Caco-2 (cell line): ENCODE data around the gene NTRK2. TPM values are rescaled to one million over a fixed set of nuclear protein-coding genes. Genes with fewer than 3 reads are reported as not detected.

Experiments used
- BruUV-seq: library from RNA; stranded (reverse); fragments of 400-500 nt; replicated peaks from 2 replicates; lab custom pipeline; 2021; lab: Mats Ljungman, UMichigan
- CTCF ChIA-PET: fragments of 300-600 bp; sonication (Branson Sonifier 250); formaldehyde crosslinking; loops from one replicate; lab custom pipeline; 2022; ENCODE audit warnings: antibody characterized with exemption; lab: Charles Lee
- POLR2A ChIA-PET: fragments of 300-600 bp; sonication (Branson Sonifier 250); formaldehyde crosslinking; loops from one replicate; lab custom pipeline; 2022; ENCODE audit warnings: antibody characterized with exemption; lab: Charles Lee
- DNase-seq, 2 experiments: peaks; one replicate each; pipeline versions ENCODE4 v3.0.0 to v3.0.0-alpha.2; 2020 to 2022
- H3K27me3 ChIP-seq: replicated peaks from 2 replicates; pipeline ENCODE4 v1.6.0; 2011; ENCODE audit warnings: low read length; ENCODE audit not compliant: control insufficient read depth, insufficient read depth
- H3K36me3 ChIP-seq: 2 replicates; pipeline ENCODE4 v1.5.1; 2011; ENCODE audit warnings: low read length; ENCODE audit not compliant: control insufficient read depth, insufficient read depth
- H3K4me1 ChIP-seq: fragments of 250-450 bp; sonication (Bioruptor Pico); 2 replicates; pipeline ENCODE4 v1.5.1; 2020; ENCODE audit warnings: mild to moderate bottlenecking
- H3K4me3 ChIP-seq: 2 replicates; pipeline ENCODE4 v1.5.1; 2011; ENCODE audit warnings: low read depth, mild to moderate bottlenecking, control low read depth, low read length
- H3K9me3 ChIP-seq: fragments of 250-450 bp; sonication (Bioruptor Pico); 2 replicates; pipeline ENCODE4 v1.5.1; 2020; ENCODE audit warnings: mild to moderate bottlenecking, moderate library complexity
- H3K27ac Mint-ChIP-seq: one replicate; pipeline ENCODE4 v1.8.0; 2022; ENCODE audit warnings: mixed read lengths; ENCODE audit not compliant: unreplicated experiment
- H3K27me3 Mint-ChIP-seq: one replicate; pipeline ENCODE4 v1.8.0; 2022; ENCODE audit warnings: mixed read lengths; ENCODE audit not compliant: insufficient read depth, unreplicated experiment
- H3K36me3 Mint-ChIP-seq: one replicate; pipeline ENCODE4 v1.8.0; 2022; ENCODE audit warnings: mild to moderate bottlenecking, mixed read lengths; ENCODE audit not compliant: insufficient read depth, unreplicated experiment
- H3K4me1 Mint-ChIP-seq: one replicate; pipeline ENCODE4 v1.8.0; 2022; ENCODE audit warnings: low read depth, mixed read lengths; ENCODE audit not compliant: unreplicated experiment
- H3K4me3 Mint-ChIP-seq: one replicate; pipeline ENCODE4 v1.8.0; 2022; ENCODE audit warnings: mild to moderate bottlenecking, moderate library complexity, mixed read lengths; ENCODE audit not compliant: unreplicated experiment
- H3K9me3 Mint-ChIP-seq: one replicate; pipeline ENCODE4 v1.8.0; 2022; ENCODE audit warnings: mixed read lengths; ENCODE audit not compliant: unreplicated experiment
- CTCF ChIP-seq, 2 experiments: fragments of 200-600 bp in 1 of 2; IDR thresholded peaks; 1 replicate in 1 of 2; 2 replicates in 1 of 2; pipeline versions ENCODE4 v1.5.1 to v1.8.0; 2011 to 2022; ENCODE audit warnings: antibody characterized with exemption in 1 of 2, control low read depth in 1 of 2, inconsistent platforms in 1 of 2, low read depth in 1 of 2, low read length in 1 of 2, mild to moderate bottlenecking in 1 of 2, moderate library complexity in 1 of 2; ENCODE audit not compliant: insufficient read depth in 1 of 2, severe bottlenecking in 1 of 2, unreplicated experiment in 1 of 2
- intact Hi-C: fragments of 100-400 bp; cut with micrococcal nuclease; formaldehyde crosslinking; loops from one replicate; pipeline ENCODE4 v1.10.0; 2022; ENCODE audit not compliant: unreplicated experiment
- total RNA-seq: library from RNA; stranded (reverse); gene quantifications from 2 replicates; pipeline ENCODE4 v1.2.3, GENCODE V29; 2022

The NTRK2 gene
- total RNA-seq, 1 experiment from 2014 or later = not detected

GRCh38 chr9:84871983-84872382 is 202.5 kb downstream of the NTRK2 start:
- Histone ChIP-seq H3K27me3 (no peaks in the 10 kb centered on the region), H3K36me3 (no peaks in the 10 kb centered on the region), H3K4me1 (no peaks in the 10 kb centered on the region), H3K4me3 (no peak overlapping the region), H3K9me3 (no peaks in the 10 kb centered on the region)
- no peak for DNase-seq
- no peaks in the 10 kb centered on the region for H3K4me1 Mint-ChIP-seq
- H3K36me3 Mint-ChIP-seq = no peaks in the 10 kb centered on the region
- intact Hi-C loops = no loop called here
- H3K9me3 Mint-ChIP-seq = no peaks in the 10 kb centered on the region
- TF ChIP-seq CTCF (IDR thresholded peaks at IDR 0.05; ENCODE audit: insufficient read depth in 1 of 2, low read depth in 1 of 2, low read length in 1 of 2, severe bottlenecking in 1 of 2, unreplicated experiment in 1 of 2) = no peak
- ChIA-PET POLR2A (no interaction called here), CTCF (no interaction called here)
- no TSS peak for BruUV-seq
- H3K27ac Mint-ChIP-seq = no peak overlapping the region
- H3K4me3 Mint-ChIP-seq = no peak overlapping the region
- no peaks in the 10 kb centered on the region for H3K27me3 Mint-ChIP-seq

DNA sequence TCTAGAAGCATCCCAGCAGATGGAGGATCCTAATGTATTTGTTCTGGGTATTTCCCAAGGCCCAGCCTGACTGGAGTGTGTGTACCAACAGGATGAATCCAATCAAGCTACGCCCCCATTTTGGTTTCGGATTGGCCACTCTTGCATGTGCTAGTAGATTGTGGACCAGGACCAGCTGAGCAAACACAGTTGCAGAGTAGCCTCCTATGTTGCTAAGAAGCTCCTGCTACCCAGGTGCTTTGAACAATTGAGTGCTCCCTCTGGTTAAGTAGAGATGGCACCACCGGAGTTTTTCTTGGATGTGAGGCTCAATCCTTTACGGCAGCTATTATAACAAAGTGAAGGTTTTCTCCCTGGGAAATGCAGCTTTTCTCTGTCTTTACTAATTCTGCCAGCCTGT is 204.5 kb downstream of the NTRK2 start:
- no TSS peak for BruUV-seq
- intact Hi-C loops = no loop called here
- no peak for DNase-seq
- POLR2A ChIA-PET = no interaction called here
- H3K9me3 Mint-ChIP-seq = no peaks in the 10 kb centered on the region
- H3K27ac Mint-ChIP-seq = no peak overlapping the region
- no peaks in the 10 kb centered on the region for H3K36me3 ChIP-seq
- no peak overlapping the region for H3K4me3 Mint-ChIP-seq
- no peaks in the 10 kb centered on the region for H3K4me1 ChIP-seq
- no peaks in the 10 kb centered on the region for H3K36me3 Mint-ChIP-seq
- H3K27me3 Mint-ChIP-seq = no peaks in the 10 kb centered on the region
- H3K27me3 ChIP-seq = no peaks in the 10 kb centered on the region
- H3K4me3 ChIP-seq = no peak overlapping the region
- no peak for TF ChIP-seq CTCF (IDR thresholded peaks at IDR 0.05; ENCODE audit: insufficient read depth in 1 of 2, low read depth in 1 of 2, low read length in 1 of 2, severe bottlenecking in 1 of 2, unreplicated experiment in 1 of 2)
- H3K9me3 ChIP-seq = no peaks in the 10 kb centered on the region
- CTCF ChIA-PET = no interaction called here
- H3K4me1 Mint-ChIP-seq = no peaks in the 10 kb centered on the region

DNA sequence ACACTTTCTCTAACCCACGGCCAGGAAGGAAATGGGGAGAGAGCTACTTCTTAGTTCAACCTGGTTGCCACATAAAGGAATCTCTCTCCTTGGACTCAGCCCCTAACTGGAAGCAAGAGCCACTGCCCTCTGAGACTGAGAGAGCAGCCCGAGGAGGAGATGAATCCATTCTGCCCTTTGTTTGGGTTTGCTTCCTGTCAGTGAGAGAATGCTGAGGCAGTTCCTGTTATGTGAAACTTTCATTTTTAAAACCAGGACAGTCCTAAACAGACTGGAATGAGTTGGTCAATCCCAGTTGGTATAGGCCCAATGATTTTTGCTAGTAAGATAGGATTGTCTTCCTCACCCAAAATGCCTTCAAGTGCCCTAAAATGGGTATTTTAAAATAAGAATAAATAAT is 205.1 kb downstream of the NTRK2 start:
- H3K4me3 ChIP-seq = no peak overlapping the region
- Mint-ChIP-seq H3K27me3 (no peaks in the 10 kb centered on the region), H3K4me3 (no peak overlapping the region), H3K27ac (no peak overlapping the region), H3K4me1 (no peaks in the 10 kb centered on the region), H3K36me3 (no peaks in the 10 kb centered on the region), H3K9me3 (no peaks in the 10 kb centered on the region)
- H3K27me3 ChIP-seq = no peaks in the 10 kb centered on the region
- ChIA-PET CTCF (no interaction called here), POLR2A (no interaction called here)
- no peaks in the 10 kb centered on the region for H3K4me1 ChIP-seq
- no peak for TF ChIP-seq CTCF (IDR thresholded peaks at IDR 0.05; ENCODE audit: insufficient read depth in 1 of 2, low read depth in 1 of 2, low read length in 1 of 2, severe bottlenecking in 1 of 2, unreplicated experiment in 1 of 2)
- no peaks in the 10 kb centered on the region for H3K9me3 ChIP-seq
- no peak for DNase-seq
- intact Hi-C loops = no loop called here
- no peaks in the 10 kb centered on the region for H3K36me3 ChIP-seq
- no TSS peak for BruUV-seq
